ENCODE measurements around the gene ZNF555.
"Not testable (repeated sequence)": the region's sequence is repeated elsewhere in the genome, so short reads cannot be mapped to it uniquely, and the experiment has no call there.

Gene ZNF555

GRCh38 chr19:2872175-2872574 is 30.9 kb downstream of the ZNF555 start:
- peak in 2 of 14 donors; percentile 2 to 49 for DNase-seq

DNA sequence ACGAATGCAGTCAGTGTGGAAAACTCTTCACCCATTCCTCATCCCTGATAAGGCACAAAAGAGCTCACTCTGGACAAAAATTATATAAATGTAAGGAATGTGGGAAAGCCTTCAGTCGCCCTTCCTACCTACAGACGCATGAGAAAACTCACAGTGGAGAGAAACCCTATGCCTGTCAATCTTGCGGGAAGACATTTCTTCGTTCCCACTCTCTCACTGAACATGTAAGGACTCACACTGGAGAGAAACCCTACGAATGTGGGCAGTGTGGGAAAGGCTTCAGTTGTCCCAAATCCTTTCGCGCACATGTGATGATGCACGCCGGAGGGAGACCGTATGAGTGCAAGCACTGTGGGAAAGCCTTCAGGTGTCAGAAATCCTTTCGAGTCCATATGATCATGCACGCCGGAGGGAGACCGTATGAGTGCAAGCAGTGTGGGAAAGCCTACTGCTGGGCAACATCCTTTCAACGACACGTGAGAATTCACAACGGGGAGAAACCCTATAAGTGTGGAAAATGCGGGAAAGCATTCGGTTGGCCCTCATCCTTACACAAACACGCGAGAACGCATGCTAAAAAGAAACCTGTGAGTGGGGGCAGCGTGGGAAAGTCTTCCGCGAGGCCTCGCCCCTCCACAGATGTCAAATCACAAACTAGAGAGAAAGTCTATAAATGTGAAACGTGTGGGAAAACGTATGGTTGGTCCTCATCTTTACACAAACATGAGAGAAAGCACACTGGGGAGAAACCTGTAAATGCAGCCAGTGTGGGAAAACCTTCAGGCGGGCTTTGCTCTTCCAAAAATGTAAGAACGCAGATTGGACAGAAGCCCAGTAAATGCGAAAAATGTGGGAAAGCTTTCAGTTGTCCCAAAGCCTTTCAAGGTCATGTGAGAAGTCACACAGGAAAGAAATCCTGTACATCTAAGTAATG is 36.4 kb downstream of the ZNF555 start:
- DNase-seq, result no peak

GRCh38 chr19:2883686-2884439 is 42.6 kb downstream of the ZNF555 start:
- no peak for DNase-seq

- DNase-seq, result no peak
Measured at GRCh38 chr19:2885736-2886135, 44.5 kb downstream of the ZNF555 start.

DNA sequence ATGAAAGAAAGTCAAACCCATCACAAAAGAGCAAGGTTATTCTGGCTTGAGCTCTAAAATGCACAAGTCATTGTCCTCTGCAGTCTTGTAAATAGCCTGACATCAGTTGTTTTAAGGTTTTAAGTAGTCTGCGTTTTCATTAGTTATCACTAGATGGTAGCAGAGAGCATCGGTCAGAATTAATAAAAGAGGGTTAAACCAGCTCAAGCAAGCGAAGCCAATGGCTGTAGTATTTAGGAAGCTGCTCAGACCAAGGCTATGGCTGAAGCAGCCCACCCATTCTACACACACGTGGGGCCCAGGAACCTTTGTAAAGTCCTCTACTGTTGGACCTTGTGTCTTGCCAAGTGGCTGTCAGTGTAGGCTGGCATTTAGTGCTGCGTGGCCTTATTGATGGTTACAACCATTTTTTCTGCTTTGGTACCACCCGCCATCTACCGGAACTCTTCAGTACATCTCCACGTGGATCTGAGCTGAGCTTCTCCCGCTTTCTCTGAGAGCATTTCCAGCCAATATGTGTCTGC is 46.2 kb downstream of the ZNF555 start:
- peak in 12 of 14 donors; percentile 5 to 76 (median 20) for DNase-seq

DNA sequence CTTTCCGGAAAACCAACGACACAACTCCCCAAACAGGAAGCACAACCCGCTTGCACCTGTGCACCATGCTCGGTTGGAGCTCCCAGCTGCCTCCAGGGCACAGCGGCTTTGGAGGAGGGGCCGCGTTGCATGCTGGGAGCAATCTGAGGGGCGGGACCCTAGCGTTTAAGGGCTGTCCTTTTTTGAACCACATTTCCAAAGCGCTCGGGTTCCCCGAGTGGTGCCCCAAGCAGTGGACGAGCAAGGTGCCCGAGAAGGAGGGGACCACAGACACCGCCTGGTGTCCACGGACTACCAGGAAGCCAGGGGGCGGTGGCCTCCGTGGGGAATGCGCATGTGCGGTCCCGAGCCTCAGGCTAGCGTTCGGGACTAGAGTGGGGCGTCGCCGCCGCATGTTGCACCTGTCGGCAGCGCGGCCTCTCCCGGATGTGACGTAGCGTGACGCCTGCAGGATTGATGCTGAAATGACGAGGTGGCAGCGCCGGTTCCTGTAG is 47.5 kb downstream of the ZNF555 start:
- DNase-seq, result peak in 3 of 14 donors; percentile 27 to 48 (median 38)

DNA sequence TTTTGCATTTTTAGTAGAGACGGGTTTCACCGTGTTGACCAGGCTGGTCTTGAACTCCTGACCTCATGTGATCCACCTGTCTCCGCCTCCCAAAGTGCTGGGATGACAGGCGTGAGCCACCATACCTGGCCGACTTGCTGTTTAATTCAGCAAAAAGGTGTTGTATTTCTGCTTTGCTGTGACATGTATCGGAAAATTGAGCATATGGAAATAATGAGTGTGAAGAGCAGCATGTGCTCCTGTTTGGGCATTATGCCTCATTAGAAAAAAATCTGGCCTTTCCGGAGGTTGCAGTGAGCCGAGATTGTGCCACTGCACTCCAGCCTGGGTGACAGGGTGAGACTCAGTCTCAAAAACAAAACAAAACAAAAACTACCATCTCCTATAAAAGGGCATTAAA is 49.3 kb downstream of the ZNF555 start:
- peak in 1 of 14 donors; percentile 62 for DNase-seq

GRCh38 chr19:2896694-2897093 is 55.4 kb downstream of the ZNF555 start:
- no peak for DNase-seq

DNA sequence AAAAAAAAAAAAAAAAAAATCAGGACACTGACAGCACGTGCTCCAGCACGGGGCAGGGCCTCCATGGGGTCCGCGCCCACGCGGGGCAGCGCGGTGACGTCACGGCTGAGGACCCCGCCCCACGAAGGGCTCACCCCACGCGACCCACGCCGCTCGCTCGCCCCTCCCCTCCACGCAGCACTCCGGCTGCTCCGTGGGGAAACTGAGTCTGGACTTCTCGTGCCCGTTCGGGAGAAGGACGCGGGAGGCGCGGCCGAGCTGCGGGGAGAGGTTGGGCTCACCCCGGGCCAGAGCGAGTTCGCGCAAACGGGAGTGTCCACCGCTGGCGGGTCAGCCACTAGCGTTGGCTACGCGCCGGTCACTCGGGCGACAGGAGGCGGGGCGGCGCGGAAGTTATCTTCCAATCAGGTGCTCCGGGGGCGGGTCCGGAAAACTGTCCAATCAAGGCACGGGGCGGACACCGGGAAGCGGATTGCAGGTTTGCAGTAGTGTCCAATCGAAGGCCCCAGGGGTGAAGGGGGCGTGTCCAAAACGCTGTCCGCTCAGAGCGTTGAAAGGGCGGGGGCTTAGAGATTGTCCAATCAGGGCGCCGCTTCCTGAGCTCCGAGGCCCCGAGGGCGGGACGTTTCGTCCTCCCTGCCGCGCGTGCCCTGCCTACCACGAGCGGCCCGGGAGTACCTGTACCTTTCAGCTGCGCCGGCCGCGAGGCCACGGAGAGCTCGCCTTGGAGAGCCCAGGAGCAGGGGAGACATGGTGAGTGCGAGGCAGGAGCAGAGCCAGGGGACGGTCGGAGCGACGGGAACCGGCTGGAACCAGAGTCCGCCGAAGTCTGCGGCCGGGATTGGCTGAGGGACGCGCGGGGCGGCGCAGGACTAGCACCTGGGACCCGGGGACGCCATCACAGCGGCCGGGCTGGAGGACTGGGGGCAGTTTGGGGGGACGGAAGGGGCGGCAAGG is 59.3 kb downstream of the ZNF555 start, which contains the start of gene ZNF57:
TSS of gene ZNF57 (plus strand) at position 633 of the 957 bp plus-strand sequence. CDS start at position 751, 118 bp downstream.
- peak; percentile 83 to 99 (median 98) for DNase-seq

- DNase-seq, result no peak
Measured at GRCh38 chr19:2902590-2903218, 61.4 kb downstream of the ZNF555 start.

DNA sequence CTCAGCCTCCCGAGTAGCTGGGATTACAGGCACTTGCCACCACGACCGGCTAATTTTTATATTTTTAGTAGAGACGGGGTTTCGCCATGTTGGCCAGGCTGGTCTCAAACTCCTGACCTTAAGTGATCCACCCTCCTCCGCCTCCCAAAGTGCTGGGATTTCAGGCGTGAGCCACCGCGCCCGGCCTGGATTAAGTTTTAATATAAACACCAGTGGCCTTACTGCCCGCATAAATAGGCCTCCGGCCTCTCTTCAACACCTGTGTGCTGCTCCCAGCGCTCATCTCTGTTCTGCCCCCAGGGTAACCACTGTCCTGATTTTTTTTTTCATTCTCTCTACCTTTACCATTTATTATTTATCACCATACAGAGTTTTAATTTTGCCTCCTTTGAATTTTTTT is 62.1 kb downstream of the ZNF555 start:
- DNase-seq, result not testable (repeated sequence)

DNA sequence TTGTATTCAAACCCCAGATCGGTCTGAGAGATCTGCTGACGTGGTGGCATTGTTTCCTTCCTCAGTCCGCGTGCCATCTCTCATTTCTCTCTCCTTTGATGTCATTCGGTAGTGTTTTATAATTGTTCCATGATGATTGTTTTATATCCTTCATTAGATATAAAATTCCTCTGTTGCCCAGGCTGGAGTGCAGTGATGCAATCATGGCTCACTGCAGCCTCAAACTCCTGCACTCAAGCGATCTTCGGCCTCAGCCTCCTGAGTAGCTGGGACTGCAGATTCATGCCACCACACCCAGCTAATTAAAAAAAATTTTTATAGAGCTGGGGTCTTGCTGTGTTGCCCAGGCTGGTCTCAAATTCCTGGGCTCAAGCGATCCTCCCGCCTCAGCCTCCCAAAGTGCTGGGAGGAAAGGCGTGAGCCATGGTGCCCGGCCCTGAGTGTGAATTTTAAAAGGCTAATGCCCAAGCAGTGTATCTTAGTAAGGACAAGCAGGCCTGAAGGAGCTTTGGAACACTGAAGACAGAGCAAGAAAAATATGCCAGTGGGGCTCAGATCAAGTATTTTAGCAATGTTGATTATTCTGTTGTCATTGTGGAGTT is 64.7 kb downstream of the ZNF555 start:
- no peak for DNase-seq

- DNase-seq, result no peak
Measured at GRCh38 chr19:2906631-2907195, 65.4 kb downstream of the ZNF555 start.
